Vagina (tissue), 2 donors: ENCODE measurements around the gene CMTM4. TPM values are rescaled to one million over a fixed set of nuclear protein-coding genes. Genes with fewer than 3 reads are reported as not detected.

Experiments
- DNase-seq, 2 donors: peaks; one replicate each; pipeline ENCODE4 v3.0.0-alpha.2; 2017; ENCODE audit errors: extremely low spot score in 2 of 2
- H3K27ac ChIP-seq: fragments of 200-600 bp; sonication (generic); one replicate; pipeline ENCODE4 v1.5.1; 2019
- H3K27me3 ChIP-seq: fragments of 200-600 bp; sonication (generic); one replicate; pipeline ENCODE4 v1.5.1; 2019
- H3K36me3 ChIP-seq, 2 donors: fragments of 200-600 bp; sonication (generic); one replicate each; pipeline ENCODE4 v1.5.1; 2017 to 2019
- H3K4me1 ChIP-seq: fragments of 200-600 bp; sonication (generic); one replicate; pipeline ENCODE4 v1.5.1; 2019
- H3K4me3 ChIP-seq, 2 donors: fragments of 200-600 bp; sonication (generic); 1 replicate in 1 of 2; 2 replicates in 1 of 2; pipeline ENCODE4 v1.5.1; 2016 to 2019
- H3K9me3 ChIP-seq: fragments of 200-600 bp; sonication (generic); one replicate; pipeline ENCODE4 v1.5.1; 2019
- CTCF ChIP-seq, 3 experiments: fragments of 450-650 bp in 2 of 3; fragments of 200-600 bp in 1 of 3; sonication (generic) in 1 of 3; IDR thresholded peaks; one replicate each; pipeline ENCODE4 v1.5.1; 2017 to 2019; ENCODE audit warnings: antibody characterized with exemption in 3 of 3, mild to moderate bottlenecking in 2 of 3, moderate library complexity in 2 of 3
- POLR2A ChIP-seq, 2 donors: fragments of 450-650 bp; IDR thresholded peaks; one replicate each; pipeline ENCODE4 v1.6.1; 2017; ENCODE audit warnings: antibody characterized with exemption in 2 of 2, mild to moderate bottlenecking in 2 of 2, moderate library complexity in 2 of 2
- POLR2AphosphoS5 ChIP-seq, 2 donors: sonication (generic); formaldehyde crosslinking; IDR thresholded peaks; one replicate each; pipeline ENCODE4 v1.9.0; 2017; ENCODE audit warnings: antibody characterized with exemption in 2 of 2, mild to moderate bottlenecking in 2 of 2, low read depth in 1 of 2; ENCODE audit not compliant: insufficient read depth in 1 of 2
- intact Hi-C: fragments of 100-400 bp; cut with DNase I; formaldehyde crosslinking; loops from one replicate; pipeline ENCODE4 v1.15.1; 2023
- total RNA-seq: library from RNA; depleted of rRNA; stranded (reverse); fragments of >200 nt; gene quantifications from one replicate; pipeline ENCODE4 v1.2.3, GENCODE V29; 2016

The CMTM4 gene
- total RNA-seq, 1 donor from 2014 or later: 15.7 TPM

- DNase-seq: no peak
- H3K4me3 ChIP-seq: no peak overlapping the region
- no peaks in the 10 kb centered on the region for H3K9me3 ChIP-seq
- no peak for TF ChIP-seq CTCF (IDR thresholded peaks at IDR 0.05)
- TF ChIP-seq POLR2A (IDR thresholded peaks at IDR 0.05): no peak
- TF ChIP-seq POLR2AphosphoS5 (IDR thresholded peaks at IDR 0.05; ENCODE audit: insufficient read depth in 1 of 2, low read depth in 1 of 2): no peak
- no peaks in the 10 kb centered on the region for H3K36me3 ChIP-seq
- intact Hi-C loops: no loop called here
- peaks cover 6% of the 10 kb centered on the region for H3K4me1 ChIP-seq
- H3K27me3 ChIP-seq: no peaks in the 10 kb centered on the region
- no peak overlapping the region for H3K27ac ChIP-seq
These were observed 18.7 kb downstream of the CMTM4 start for GRCh38 chr16:66677836-66678235.

- H3K4me1 ChIP-seq: peaks cover 4% of the 10 kb centered on the region
- DNase-seq: no peak
- H3K36me3 ChIP-seq: no peaks in the 10 kb centered on the region
- no peak overlapping the region for H3K27ac ChIP-seq
- H3K9me3 ChIP-seq: no peaks in the 10 kb centered on the region
- intact Hi-C loops: no loop called here
- H3K27me3 ChIP-seq: no peaks in the 10 kb centered on the region
- TF ChIP-seq POLR2AphosphoS5 (IDR thresholded peaks at IDR 0.05; ENCODE audit: insufficient read depth in 1 of 2, low read depth in 1 of 2) (no peak), CTCF (IDR thresholded peaks at IDR 0.05) (no peak), POLR2A (IDR thresholded peaks at IDR 0.05) (no peak)
- no peak overlapping the region for H3K4me3 ChIP-seq
These were observed 19.4 kb downstream of the CMTM4 start for GRCh38 chr16:66677179-66677578.

- Histone ChIP-seq H3K27me3 (no peaks in the 10 kb centered on the region), H3K36me3 (no peaks in the 10 kb centered on the region), H3K4me3 (no peak overlapping the region), H3K4me1 (no peaks in the 10 kb centered on the region), H3K27ac (no peak overlapping the region), H3K9me3 (no peaks in the 10 kb centered on the region)
- intact Hi-C loops: no loop called here
- no peak for TF ChIP-seq POLR2A (IDR thresholded peaks at IDR 0.05)
- no peak for DNase-seq
These were observed 19.9 kb downstream of the CMTM4 start for GRCh38 chr16:66676599-66676998.

GRCh38 chr16:66673691-66674090, 22.9 kb downstream of the CMTM4 start:
- Histone ChIP-seq H3K9me3 (no peaks in the 10 kb centered on the region), H3K36me3 (no peaks in the 10 kb centered on the region), H3K4me3 (no peak overlapping the region), H3K27me3 (no peaks in the 10 kb centered on the region), H3K27ac (no peak overlapping the region), H3K4me1 (no peaks in the 10 kb centered on the region)
- no peak for DNase-seq
- intact Hi-C loops: no loop called here
- TF ChIP-seq CTCF (IDR thresholded peaks at IDR 0.05) (no peak), POLR2AphosphoS5 (IDR thresholded peaks at IDR 0.05; ENCODE audit: insufficient read depth in 1 of 2, low read depth in 1 of 2) (no peak), POLR2A (IDR thresholded peaks at IDR 0.05) (no peak)

GRCh38 chr16:66670691-66671388, 25.7 kb downstream of the CMTM4 start:
- H3K36me3 ChIP-seq: no peaks in the 10 kb centered on the region
- no peaks in the 10 kb centered on the region for H3K4me1 ChIP-seq
- H3K27ac ChIP-seq: no peak overlapping the region
- H3K27me3 ChIP-seq: no peaks in the 10 kb centered on the region
- TF ChIP-seq CTCF (IDR thresholded peaks at IDR 0.05) (no peak), POLR2AphosphoS5 (IDR thresholded peaks at IDR 0.05; ENCODE audit: insufficient read depth in 1 of 2, low read depth in 1 of 2) (no peak), POLR2A (IDR thresholded peaks at IDR 0.05) (no peak)
- no peak for DNase-seq
- no peaks in the 10 kb centered on the region for H3K9me3 ChIP-seq
- no peak overlapping the region for H3K4me3 ChIP-seq
- intact Hi-C loops: no loop called here
